GM19324 (cell line): ENCODE results near the gene CCDC134.
A peak's percentile ranks its signal among the peaks of the same experiment; 100 is the strongest.
"Not testable (repeated sequence)": the region's sequence is repeated elsewhere in the genome, so short reads cannot be mapped to it uniquely, and the experiment has no call there.

ENCODE experiments used
- ATAC-seq: cut with Tn5 transposase; IDR thresholded peaks from one replicate; pipeline ENCODE4 v1.9.1; 2021; ENCODE audit warnings: mild to moderate bottlenecking, moderate library complexity; ENCODE audit not compliant: unreplicated experiment, low FRiP score

The CCDC134 gene

GRCh38 chr22:41821471-41822316 lies 21.2 kb downstream of the CCDC134 start:
- no peak for ATAC-seq

GRCh38 chr22:41822317-41823057 lies 22.0 kb downstream of the CCDC134 start:
- no peak for ATAC-seq

- no peak for ATAC-seq
These were observed 23.3 kb downstream of the CCDC134 start for GRCh38 chr22:41823797-41824196.

DNA sequence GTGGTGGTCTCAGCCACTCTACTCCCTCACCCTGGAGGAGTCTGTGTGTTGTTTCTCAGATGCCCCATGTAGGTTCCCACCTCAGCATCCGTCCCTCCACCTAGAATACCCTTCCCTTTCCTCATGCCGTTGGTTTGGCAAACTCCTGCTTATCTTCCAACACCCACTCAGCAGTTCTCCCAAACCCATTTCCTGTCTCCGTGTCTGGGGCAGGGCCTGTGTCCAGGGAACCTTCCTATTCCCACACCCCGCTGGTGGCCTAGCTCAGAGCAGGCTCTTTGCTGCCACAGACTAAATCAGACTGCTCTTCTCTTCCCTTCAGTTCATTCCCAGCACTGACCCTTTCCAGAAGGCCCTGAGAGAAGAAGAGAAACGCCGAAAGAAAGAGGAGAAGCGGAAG lies 24.9 kb downstream of the CCDC134 start:
- ATAC-seq = no peak

- ATAC-seq = no peak
These were observed 25.5 kb downstream of the CCDC134 start for GRCh38 chr22:41826021-41826420.

DNA sequence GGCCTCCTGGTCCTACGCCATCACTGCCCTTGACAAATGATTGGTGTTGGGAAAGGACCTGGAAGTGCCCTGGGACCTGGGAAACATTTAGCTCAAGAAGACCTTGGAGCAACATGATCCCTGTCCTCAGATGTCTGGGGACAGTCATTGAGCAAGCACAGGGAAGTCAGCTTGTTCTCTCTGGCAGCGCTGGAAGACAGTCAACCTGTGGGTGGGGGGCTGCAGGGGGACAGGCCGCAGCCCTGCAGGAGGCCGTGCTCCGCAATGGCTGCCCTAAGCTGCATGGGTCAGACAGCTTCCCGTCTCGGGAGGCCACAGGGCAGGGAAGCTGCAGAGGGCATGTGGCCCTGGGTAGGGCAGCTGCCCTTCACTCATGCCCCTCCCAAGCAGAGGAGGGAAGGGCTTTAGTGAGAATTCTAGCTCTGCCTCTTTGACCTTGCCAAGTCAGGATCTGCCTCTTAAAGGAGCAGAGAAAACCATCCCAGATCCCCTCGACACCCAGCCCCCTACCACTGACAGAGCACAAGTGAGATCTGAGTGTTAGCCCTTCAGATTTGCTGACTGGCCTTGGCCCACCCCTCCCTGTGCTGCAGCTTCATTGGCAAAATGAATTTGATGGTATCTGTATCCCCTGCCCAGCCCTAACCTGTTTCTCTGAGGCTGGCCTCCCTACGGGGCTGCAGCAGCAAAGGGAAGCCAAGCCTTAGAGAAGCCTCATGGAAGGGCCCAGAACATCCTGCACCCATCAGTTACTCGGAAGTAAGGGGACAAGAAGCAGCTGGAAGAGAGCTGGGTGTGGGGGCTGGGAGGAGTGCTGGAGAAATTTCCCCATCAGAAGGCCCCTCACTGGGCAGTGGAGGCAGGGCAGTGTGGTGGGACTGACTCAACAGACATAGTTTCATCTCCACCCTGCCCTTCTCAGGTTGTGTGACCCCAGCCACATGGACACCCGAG lies 26.2 kb downstream of the CCDC134 start:
- ATAC-seq = no peak

DNA sequence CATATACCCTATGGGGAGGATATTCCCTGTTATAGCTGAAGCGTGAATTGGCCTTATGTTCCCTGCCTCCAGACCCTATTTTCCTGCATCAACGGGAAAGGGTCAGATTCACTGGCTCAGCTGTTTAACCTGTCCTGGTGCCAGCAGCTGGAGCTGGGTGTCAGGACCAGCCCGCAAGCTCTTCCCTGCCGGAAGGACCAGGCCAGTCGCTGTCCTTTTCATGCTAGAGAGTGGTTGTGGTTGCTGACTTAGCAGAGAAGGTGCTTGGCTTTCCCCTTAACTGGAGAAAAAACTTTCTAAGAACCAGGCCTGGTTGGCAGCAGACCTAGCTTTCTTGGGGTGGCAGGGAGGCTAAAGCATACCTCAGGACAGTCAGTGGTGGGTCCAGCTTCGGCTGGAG lies 27.2 kb downstream of the CCDC134 start:
- ATAC-seq = no peak

GRCh38 chr22:41828516-41828915 lies 28.0 kb downstream of the CCDC134 start:
- no peak for ATAC-seq

DNA sequence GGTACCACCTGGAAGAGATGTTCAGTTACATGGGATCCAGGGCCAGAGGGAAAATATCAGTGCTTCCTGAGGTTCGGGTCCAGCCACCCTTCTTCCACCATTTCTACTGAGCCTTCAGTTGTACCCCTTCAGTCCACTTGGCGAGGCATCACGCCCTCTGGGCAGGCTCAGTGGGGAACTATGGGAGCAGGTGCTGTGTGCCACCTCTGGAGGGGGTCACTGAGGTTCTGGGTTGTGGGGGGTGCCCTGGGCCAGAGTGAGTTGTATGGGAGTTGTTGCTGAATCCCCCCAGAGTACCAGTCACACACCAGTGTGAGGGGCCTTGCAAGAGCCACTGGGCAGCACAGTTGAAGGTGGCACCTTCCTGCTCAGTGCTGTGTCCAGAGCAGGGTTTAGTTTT lies 29.7 kb downstream of the CCDC134 start:
- no peak for ATAC-seq

- ATAC-seq = no peak
These were observed 30.9 kb downstream of the CCDC134 start for GRCh38 chr22:41831383-41831782.

DNA sequence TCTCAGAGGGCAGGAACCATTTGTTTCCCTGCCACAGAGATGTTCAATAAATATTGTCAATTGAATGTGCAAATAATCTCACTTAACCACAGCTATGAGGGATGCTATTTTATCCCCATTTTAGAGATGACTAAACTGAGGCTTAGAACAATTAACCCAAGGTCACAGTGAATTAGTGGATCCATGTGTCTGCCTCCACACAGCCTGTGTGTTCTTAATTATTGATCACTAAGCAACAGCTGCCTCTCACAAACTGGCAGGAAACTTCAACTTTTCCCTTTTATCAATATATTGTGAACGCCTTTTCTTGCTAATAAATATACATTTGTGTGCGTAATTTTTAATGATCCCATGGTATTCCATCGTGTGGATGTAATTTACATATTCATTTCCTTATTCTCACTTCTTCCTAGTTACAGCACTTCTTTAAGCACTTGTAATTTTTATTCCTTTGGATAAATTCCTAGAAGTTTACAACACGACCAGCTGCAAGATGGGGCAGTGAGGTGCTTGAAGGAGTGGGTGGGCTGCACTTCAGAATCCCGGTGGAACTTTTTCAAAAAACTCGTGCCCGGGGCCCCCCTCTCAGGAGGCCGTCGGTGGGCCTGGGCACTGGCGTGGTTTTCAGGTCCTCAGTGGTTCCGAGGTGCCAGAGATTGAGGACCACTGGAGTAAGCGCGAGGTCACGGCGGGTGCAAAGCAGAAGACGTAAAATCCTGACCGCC lies 31.5 kb downstream of the CCDC134 start:
- no peak for ATAC-seq

- ATAC-seq = peak; percentile 88
These were observed 32.3 kb downstream of the CCDC134 start, which contains the start of gene SREBF2 for GRCh38 chr22:41832553-41833368. Gene SREBF2, plus strand, starts transcription at chr22:41833105. Its CDS starts 166 bp downstream, at chr22:41833271.

DNA sequence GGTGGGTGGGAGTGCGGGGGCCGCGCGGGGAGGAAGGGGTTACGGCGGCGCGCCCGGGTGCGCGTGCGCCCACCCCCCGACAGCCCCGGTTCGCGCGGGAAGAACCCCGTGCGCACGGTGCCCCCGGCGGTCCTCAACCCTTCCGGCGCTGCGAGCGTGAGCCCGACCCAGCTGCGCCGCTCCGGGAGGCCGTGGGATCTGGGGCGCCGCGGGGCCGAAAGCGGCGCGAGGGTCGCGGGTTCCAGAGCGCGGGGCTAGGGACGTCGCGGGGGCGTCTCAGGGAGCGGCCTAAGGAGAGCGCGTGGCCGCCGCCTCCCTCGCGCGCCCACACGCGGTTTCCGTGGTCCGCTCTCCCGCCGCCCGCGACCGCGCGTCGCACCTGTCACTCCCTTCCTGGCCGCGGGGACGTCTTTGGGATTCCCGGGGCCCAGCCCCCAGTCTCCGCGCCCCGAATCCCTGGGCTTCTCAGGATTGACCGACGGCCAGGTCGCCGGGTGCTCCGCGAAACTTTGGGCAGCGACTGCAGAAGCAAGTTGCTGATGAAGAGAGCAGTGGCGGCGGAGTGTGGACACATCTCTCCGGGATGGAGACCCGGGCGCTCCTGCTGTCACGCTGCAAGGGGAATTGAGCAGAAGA lies 33.0 kb downstream of the CCDC134 start:
- peak; percentile 18 for ATAC-seq

GRCh38 chr22:41834005-41834944 lies 33.8 kb downstream of the CCDC134 start:
- no peak for ATAC-seq

- not testable (repeated sequence) for ATAC-seq
These were observed 35.0 kb downstream of the CCDC134 start for GRCh38 chr22:41835462-41835861.

DNA sequence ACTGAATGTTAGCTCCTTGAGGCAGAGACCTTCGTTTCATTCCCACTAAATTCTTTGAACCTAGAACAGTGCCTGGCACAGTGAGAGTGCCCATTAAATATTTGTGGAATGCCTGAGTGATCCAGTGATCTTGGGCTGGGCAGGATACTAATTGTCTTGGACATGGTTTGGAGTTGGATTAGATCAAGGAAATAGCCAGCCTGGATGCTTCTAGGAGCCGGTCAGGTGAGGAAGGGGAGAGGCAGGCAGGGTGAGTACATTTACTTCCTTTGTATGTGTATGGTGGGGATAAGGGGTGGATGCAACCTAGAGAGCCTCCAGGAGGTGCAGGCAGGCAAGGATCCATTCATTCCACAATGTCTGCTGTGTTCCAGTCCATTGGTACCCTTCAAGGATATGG lies 36.1 kb downstream of the CCDC134 start:
- ATAC-seq = no peak

- no peak for ATAC-seq
These were observed 38.6 kb downstream of the CCDC134 start for GRCh38 chr22:41838842-41839618.
